SKM-1 treated with dmso at 0.1 percent for 144 hours (cell line): ENCODE data around the gene SMYD1.
A peak's percentile ranks its signal among the peaks of the same experiment; 100 is the strongest.

Experiments used
- DNase-seq: peaks from one replicate; lab custom pipeline; 2025; ENCODE audit not compliant: unreplicated experiment; lab: John Stamatoyannopoulos, UW

The SMYD1 gene

GRCh38 chr2:88055371-88056128 lies 12.1 kb upstream of the SMYD1 start, which contains the start of gene KRCC1:
Gene KRCC1 (minus strand): TSS chr2:88055783. CDS start chr2:88028563, 27,220 bp downstream.
- peak; percentile 94 for DNase-seq

GRCh38 chr2:88057437-88057844 lies 10.2 kb upstream of the SMYD1 start:
- no peak for DNase-seq

GRCh38 chr2:88058191-88058590 lies 9.4 kb upstream of the SMYD1 start:
- DNase-seq: no peak

GRCh38 chr2:88059979-88060906 lies 7.4 kb upstream of the SMYD1 start:
- peak; percentile 75 for DNase-seq

GRCh38 chr2:88060907-88061275 lies 6.7 kb upstream of the SMYD1 start:
- no peak for DNase-seq

GRCh38 chr2:88061295-88061694 lies 6.3 kb upstream of the SMYD1 start:
- no peak for DNase-seq

- DNase-seq: no peak
Observed at GRCh38 chr2:88066543-88066942, 1.1 kb upstream of the SMYD1 start.

GRCh38 chr2:88067189-88067588 lies 436 bp upstream of the SMYD1 start:
- no peak for DNase-seq

- DNase-seq: no peak
Observed at GRCh38 chr2:88068044-88068443, 419 bp downstream of the SMYD1 start.

GRCh38 chr2:88069117-88069516 lies 1.5 kb downstream of the SMYD1 start:
- DNase-seq: no peak

- no peak for DNase-seq
Observed at GRCh38 chr2:88070055-88070454, 2.4 kb downstream of the SMYD1 start.

- no peak for DNase-seq
Observed at GRCh38 chr2:88071365-88071764, 3.7 kb downstream of the SMYD1 start.

GRCh38 chr2:88074150-88074549 lies 6.5 kb downstream of the SMYD1 start:
- DNase-seq: no peak

- DNase-seq: peak; percentile 89
Observed at GRCh38 chr2:88074854-88075292, 7.2 kb downstream of the SMYD1 start.

GRCh38 chr2:88077080-88077479 lies 9.5 kb downstream of the SMYD1 start:
- DNase-seq: no peak

GRCh38 chr2:88078643-88079172 lies 11.1 kb downstream of the SMYD1 start:
- DNase-seq: no peak

- DNase-seq: no peak
Observed at GRCh38 chr2:88080545-88080944, 12.9 kb downstream of the SMYD1 start.

GRCh38 chr2:88081924-88082608 lies 14.4 kb downstream of the SMYD1 start:
- DNase-seq: no peak

- DNase-seq: no peak
Observed at GRCh38 chr2:88082781-88083180, 15.2 kb downstream of the SMYD1 start.

- DNase-seq: no peak
Observed at GRCh38 chr2:88085099-88085498, 17.5 kb downstream of the SMYD1 start.

GRCh38 chr2:88085602-88086001 lies 18.0 kb downstream of the SMYD1 start:
- DNase-seq: no peak
